Measurements from ENCODE around the gene HOXC5. TPM values are rescaled to one million over a fixed set of nuclear protein-coding genes. Genes with fewer than 3 reads are reported as not detected.

HOXC5 gene
- total RNA-seq, 1 donor from 2014 or later, result 28.7 TPM

DNA sequence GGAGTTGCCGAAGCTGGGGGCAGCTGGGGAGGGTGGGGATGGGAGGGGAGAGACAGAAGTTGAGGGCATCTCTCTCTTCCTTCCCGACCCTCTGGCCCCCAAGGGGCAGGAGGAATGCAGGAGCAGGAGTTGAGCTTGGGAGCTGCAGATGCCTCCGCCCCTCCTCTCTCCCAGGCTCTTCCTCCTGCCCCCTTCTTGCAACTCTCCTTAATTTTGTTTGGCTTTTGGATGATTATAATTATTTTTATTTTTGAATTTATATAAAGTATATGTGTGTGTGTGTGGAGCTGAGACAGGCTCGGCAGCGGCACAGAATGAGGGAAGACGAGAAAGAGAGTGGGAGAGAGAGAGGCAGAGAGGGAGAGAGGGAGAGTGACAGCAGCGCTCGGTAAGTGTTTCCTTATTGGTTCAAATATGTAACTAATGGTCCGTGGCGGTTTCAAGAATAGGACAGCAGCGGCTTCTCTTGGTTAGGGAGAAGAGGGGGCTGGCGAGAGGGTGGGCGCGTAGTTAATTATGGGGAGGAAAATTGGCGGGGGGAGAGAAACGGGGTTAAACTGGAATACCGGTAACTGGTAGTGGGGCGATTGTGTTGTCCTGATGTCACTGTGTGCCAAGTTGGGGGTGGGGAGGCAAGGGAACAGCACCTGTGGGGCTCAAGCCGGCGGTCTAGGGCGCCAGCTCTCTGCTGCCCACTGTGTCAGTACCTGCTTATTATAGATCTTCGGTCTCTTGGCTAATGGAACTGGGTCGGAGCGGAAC is 15.6 kb upstream of the HOXC5 start:
- H3K36me3 Mint-ChIP-seq, result no peaks in the 10 kb centered on the region
- TF ChIP-seq, protein P1, sequence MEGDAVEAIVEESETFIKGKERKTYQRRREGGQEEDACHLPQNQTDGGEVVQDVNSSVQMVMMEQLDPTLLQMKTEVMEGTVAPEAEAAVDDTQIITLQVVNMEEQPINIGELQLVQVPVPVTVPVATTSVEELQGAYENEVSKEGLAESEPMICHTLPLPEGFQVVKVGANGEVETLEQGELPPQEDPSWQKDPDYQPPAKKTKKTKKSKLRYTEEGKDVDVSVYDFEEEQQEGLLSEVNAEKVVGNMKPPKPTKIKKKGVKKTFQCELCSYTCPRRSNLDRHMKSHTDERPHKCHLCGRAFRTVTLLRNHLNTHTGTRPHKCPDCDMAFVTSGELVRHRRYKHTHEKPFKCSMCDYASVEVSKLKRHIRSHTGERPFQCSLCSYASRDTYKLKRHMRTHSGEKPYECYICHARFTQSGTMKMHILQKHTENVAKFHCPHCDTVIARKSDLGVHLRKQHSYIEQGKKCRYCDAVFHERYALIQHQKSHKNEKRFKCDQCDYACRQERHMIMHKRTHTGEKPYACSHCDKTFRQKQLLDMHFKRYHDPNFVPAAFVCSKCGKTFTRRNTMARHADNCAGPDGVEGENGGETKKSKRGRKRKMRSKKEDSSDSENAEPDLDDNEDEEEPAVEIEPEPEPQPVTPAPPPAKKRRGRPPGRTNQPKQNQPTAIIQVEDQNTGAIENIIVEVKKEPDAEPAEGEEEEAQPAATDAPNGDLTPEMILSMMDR (IDR thresholded peaks at IDR 0.05; ENCODE audit: unreplicated experiment), result no peak
- peak overlapping the region; percentile 95 for H3K27ac Mint-ChIP-seq
- peak overlapping the region; percentile 81 for H3K4me3 Mint-ChIP-seq
- H3K4me1 Mint-ChIP-seq, result peaks cover 37% of the 10 kb centered on the region
- no peaks in the 10 kb centered on the region for H3K9me3 Mint-ChIP-seq
- H3K27me3 Mint-ChIP-seq (ENCODE audit: low read depth), result peaks cover 86% of the 10 kb centered on the region
- DNase-seq (ENCODE audit: low spot score in 2 of 2, unreplicated experiment in 2 of 2), result no peak

DNA sequence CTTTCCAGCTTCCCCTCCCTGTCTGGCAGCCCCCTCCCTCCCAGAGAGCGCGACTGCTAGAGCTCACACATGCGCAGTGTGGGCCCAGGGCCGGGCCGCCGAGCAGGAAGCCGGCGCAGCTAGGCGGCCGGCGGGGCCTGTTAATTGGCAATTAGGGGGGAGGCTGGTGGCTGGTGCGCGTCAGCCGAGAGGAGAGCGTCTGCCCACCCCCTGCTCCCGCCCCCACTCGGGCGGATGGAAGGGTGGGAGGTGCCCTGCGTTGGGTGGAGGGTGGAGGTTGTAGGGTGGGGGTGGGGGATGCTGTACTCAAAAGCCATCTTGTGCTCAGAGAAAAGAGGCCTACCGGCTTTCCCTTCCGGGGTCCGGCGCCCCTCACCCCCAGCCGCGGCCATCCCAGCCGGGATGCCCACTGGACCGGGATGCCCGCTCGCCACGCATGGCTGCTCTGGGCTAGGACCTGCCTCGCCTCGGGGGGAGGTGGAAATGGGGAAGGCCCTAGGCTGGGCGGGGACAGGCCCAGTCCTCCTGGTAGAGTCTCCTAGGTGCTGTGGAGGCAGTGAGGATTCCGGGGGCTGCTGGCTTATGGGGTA is 14.9 kb upstream of the HOXC5 start:
- peaks cover 86% of the 10 kb centered on the region for H3K27me3 Mint-ChIP-seq (ENCODE audit: low read depth)
- H3K27ac Mint-ChIP-seq, result peak overlapping the region; percentile 95
- H3K4me1 Mint-ChIP-seq, result peaks cover 42% of the 10 kb centered on the region
- H3K36me3 Mint-ChIP-seq, result no peaks in the 10 kb centered on the region
- H3K9me3 Mint-ChIP-seq, result no peaks in the 10 kb centered on the region
- H3K4me3 Mint-ChIP-seq, result peak overlapping the region; percentile 81
- TF ChIP-seq, protein P1 (IDR thresholded peaks at IDR 0.05; ENCODE audit: unreplicated experiment), result no peak
- peak; percentile 74 to 86 for DNase-seq (ENCODE audit: low spot score in 2 of 2, unreplicated experiment in 2 of 2)

GRCh38 chr12:54018468-54018984 is 14.3 kb upstream of the HOXC5 start:
- H3K27ac Mint-ChIP-seq, result peak overlapping the region; percentile 90

DNA sequence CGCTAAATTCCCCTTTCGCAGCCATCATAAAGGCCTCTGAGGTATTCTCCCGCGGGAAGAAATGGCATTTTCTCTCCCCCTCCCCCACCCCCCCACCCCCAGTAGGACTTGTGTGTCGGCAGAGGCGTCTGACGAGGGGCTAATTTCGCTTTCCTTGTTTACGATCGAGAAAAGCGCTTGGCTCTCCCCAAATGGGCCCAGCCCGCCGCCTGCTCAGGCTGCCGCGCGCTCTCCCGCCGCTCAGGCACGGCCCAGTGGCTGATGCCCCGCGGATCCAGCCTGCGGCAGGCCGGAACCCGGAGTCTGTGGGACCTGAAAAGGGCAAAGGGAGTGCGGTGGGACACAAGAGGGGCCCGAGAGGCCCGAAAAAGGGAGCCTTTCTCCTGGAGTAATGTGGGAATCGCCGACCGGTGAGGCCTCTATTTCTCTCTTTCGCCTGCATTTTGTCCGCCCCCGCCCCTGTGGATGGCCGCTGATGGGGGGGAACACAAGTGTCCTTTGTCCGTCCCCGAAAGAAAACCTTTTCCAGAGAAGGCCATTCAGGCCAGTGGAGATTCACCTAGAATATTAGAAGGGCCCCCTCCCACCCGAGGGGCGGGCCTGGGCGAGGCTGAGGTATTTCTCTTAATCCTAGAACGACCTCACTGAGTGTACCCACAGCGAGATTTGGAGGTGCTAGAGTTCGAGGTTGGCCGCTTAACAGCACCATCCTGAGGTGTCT is 13.6 kb upstream of the HOXC5 start:
- H3K36me3 Mint-ChIP-seq, result no peaks in the 10 kb centered on the region
- DNase-seq (ENCODE audit: low spot score in 2 of 2, unreplicated experiment in 2 of 2), result no peak
- peaks cover 86% of the 10 kb centered on the region for H3K27me3 Mint-ChIP-seq (ENCODE audit: low read depth)
- H3K27ac Mint-ChIP-seq, result peak overlapping the region; percentile 43
- peaks cover 55% of the 10 kb centered on the region for H3K4me1 Mint-ChIP-seq
- TF ChIP-seq, protein P1 (IDR thresholded peaks at IDR 0.05; ENCODE audit: unreplicated experiment), result no peak
- H3K9me3 Mint-ChIP-seq, result no peaks in the 10 kb centered on the region
- peak overlapping the region; percentile 61 for H3K4me3 Mint-ChIP-seq

More at GRCh38 chr12:54018468-54018984, 14.3 kb upstream of the HOXC5 start:
- peaks cover 86% of the 10 kb centered on the region for H3K27me3 Mint-ChIP-seq (ENCODE audit: low read depth)
- peak overlapping the region; percentile 81 for H3K4me3 Mint-ChIP-seq
- DNase-seq (ENCODE audit: low spot score in 2 of 2, unreplicated experiment in 2 of 2), result no peak
- H3K9me3 Mint-ChIP-seq, result no peaks in the 10 kb centered on the region
- peaks cover 47% of the 10 kb centered on the region for H3K4me1 Mint-ChIP-seq
- H3K36me3 Mint-ChIP-seq, result no peaks in the 10 kb centered on the region
- TF ChIP-seq, protein P1 (IDR thresholded peaks at IDR 0.05; ENCODE audit: unreplicated experiment), result no peak

DNA sequence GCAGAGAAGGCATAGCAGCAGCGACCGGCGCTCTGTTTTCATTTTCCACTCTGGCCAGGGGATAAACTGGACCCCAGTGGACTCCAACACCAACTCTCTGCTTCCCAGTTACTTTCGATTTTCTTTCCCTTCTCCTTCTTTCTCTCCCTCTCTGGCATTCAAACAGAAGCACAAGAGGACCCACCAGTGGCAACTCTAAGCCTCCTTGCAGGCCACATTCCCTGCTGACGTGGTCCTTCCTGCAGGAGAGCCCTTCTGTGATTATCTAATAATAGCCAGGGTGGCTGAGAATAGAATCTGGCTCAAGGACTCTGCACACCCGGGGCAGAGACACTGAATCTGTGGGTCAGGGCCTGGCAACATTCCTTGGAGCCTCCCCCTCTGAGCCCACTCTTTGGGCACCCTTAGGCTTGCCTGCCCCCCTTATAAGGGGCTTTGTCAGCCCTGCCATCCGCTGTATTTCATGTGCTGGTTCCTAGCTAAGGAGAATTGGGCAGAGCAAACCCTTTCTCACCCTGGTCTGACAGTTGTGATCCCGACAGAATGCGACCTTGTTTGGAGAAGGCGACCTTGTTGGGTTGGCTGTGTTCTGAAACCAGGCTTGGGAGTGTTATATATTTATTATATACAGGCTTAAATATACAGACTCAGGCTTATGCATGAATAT is 12.8 kb upstream of the HOXC5 start:
- Mint-ChIP-seq H3K36me3 (no peaks in the 10 kb centered on the region), H3K9me3 (no peaks in the 10 kb centered on the region), H3K27ac (peak overlapping the region; percentile 91), H3K4me1 (peaks cover 56% of the 10 kb centered on the region), H3K4me3 (peak overlapping the region; percentile 61), H3K27me3 (ENCODE audit: low read depth) (peaks cover 85% of the 10 kb centered on the region)
- TF ChIP-seq, protein P1 (IDR thresholded peaks at IDR 0.05; ENCODE audit: unreplicated experiment), result no peak
- DNase-seq (ENCODE audit: low spot score in 2 of 2, unreplicated experiment in 2 of 2), result no peak

Data from mesothelial cell of epicardium (in vitro differentiated cells).